Forelimb muscle (tissue), 1 donor: ENCODE data around the gene MSRB3. TPM values are rescaled to one million over a fixed set of nuclear protein-coding genes. Genes with fewer than 3 reads are reported as not detected.

Experiments used
- DNase-seq: peaks from one replicate; pipeline ENCODE4 v3.0.0-alpha.2; 2013; ENCODE audit warnings: low read depth
- polyA plus RNA-seq: library from polyadenylated mRNA; unstranded; fragments of 120-200 nt; gene quantifications from one replicate; pipeline ENCODE4 v1.2.1, GENCODE V29; 2013; ENCODE audit not compliant: insufficient read length

The MSRB3 gene
- polyA plus RNA-seq, 1 donor: 48.6 TPM

GRCh38 chr12:65391711-65392110, 113.2 kb downstream of the MSRB3 start:
- DNase-seq: peak; percentile 44

GRCh38 chr12:65392491-65392890, 114.0 kb downstream of the MSRB3 start:
- no peak for DNase-seq

DNA sequence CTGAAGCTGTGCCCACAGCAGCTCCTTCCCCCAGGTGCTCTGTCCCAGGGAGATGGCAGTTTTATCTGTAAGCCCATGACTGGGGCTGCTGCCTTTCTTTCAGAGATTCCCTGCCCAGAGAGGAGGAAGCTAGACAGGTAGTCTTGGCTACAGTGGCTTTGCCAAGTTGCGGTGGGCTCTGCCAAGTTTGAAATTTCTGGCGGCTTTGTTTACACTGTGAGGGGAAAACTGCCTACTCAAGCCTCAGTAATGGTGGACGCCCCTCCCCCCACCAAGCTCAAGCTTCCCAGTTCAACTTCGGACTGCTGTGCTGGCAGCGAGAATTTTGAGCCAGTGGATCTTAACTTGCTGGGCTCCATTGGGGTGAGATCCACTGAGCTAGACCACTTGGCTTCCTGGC, 124.7 kb downstream of the MSRB3 start:
- no peak for DNase-seq

GRCh38 chr12:65407388-65408149, 129.1 kb downstream of the MSRB3 start:
- no peak for DNase-seq

DNA sequence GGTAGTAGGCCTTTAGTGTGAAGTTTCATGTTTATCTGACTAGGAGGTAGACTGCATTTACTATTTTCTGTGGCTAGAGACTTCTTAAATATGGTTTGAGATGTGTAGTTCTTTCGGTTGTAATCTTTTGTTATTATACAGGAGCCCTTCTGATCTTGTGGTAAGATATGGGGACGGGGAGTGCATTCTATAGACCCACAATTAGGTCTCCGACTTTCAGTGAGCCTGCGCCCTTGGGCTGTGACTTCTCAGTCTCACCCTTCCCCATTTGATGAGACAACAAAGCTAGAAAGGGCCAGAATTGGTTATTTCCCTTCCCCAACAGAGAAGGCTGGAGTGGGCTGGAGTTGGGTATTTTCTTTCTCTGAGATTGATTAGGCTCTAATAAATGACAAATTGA, 130.0 kb downstream of the MSRB3 start:
- DNase-seq: no peak

GRCh38 chr12:65409726-65410125, 131.2 kb downstream of the MSRB3 start:
- DNase-seq: no peak

- DNase-seq: no peak
These were observed 132.7 kb downstream of the MSRB3 start for GRCh38 chr12:65411171-65411570.

DNA sequence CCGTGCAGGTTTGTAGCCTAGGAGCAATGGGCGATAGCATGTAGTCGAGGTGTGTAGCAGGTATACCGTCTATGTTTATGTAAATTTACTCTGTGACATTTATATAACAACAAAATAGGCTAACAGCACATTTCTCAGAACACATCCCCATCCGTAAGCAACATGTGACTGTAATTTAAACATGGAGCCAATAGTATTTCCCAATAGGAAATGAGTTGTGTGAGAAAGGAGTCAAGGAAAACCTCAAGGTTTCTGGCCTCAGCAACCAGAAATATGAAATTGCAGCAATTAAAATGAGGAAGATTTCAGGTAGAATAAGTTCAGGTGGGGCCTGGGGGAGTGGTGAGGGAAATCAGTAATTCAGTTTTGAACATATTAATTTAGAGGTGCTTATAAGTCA, 136.0 kb downstream of the MSRB3 start:
- DNase-seq: no peak

DNA sequence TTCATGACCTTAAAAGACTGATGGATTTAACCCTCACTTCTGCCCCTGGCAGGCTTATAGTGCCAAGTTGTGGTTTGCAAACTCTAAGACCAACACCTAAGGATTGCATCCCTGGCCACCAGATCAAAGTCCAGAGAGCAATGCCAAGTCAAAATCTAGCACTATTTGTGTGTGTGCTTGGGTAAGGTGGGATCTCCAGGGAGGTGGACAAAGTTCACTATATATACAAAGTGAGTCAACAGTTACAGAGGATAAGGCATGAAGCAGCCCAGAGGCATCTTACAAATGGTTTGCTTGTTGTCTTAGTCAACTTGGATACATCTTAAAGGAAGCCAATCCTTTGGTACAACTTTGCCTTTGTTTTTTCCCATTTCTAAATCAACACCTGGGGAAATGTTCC, 137.3 kb downstream of the MSRB3 start:
- DNase-seq: no peak

DNA sequence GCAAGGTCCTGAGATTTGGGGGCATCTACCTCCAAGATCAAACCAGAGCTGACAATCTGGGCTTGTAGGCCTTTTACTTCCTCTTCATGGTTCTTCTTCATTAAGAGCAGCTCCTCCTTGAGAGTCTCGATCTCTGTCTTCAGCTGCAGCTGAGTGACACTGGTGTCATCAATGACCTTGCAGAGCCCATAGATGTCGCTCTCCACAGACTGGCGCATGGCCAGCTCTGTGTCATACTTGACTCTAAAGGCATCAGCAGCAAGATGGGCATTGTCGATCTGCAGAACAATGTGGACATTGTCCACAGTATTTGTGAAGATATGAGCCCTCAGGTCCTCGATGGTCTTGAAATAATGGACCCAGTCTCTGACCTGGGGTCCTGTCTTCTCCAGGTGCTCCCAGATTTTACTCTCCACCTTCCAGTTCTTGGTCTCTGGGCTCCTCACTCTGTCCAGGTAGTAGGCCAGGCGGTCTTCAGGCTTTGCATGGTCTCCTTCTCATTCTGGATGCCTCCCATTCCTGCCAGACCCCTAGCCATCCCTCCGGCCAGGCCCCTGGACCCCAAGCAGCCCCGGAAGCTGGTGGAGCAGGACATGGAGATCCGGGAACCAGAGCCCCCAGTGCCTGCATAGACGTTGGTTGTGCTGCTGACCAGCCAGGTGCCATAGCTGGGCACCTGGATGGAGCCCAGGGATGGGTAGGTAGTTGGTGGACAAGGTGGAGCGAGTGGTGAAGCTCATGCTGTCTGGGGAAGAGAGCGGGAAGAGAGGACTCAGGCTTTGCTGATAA, 141.0 kb downstream of the MSRB3 start:
- DNase-seq: no peak

DNA sequence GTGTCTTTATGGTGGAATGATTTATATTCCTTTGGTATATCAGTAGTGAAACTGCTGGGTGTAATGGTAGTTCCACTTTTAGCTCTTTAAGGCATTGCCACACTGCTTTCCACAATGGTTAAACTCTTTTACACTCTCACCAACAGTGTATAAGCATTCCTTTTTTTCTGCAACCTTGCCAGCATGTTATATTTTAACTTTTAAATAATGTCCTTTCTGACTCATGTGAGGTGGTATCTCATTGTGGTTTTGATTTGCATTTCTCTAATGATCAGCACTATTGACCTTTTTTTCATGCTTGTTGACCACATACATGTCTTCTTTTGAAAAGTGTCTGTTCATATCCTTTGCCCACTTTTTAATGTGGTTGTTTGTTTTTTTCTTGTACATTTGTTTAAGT, 142.5 kb downstream of the MSRB3 start:
- no peak for DNase-seq

GRCh38 chr12:65427646-65428045, 149.2 kb downstream of the MSRB3 start:
- no peak for DNase-seq

DNA sequence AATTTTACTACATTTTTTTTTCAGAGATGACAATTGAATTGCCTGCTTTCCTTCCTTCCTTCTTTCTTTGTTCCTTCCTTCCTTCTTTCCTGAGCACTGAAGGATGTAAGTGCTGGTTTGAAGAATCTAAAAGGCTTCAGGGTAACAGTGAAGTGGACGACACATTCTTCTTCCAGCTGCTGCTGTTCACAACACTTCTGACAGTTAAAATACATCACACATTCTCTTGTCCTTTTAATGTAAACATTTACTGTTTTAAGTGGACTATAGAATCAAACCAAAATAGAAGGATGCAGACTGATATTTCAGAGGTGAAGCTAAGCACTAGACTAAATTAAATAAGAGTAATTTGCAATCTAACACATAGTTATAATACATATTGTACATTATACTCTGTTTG, 151.5 kb downstream of the MSRB3 start:
- DNase-seq: no peak

- no peak for DNase-seq
These were observed 152.3 kb downstream of the MSRB3 start for GRCh38 chr12:65430571-65431306.

GRCh38 chr12:65432114-65432513, 153.6 kb downstream of the MSRB3 start:
- DNase-seq: no peak

GRCh38 chr12:65432651-65433050, 154.2 kb downstream of the MSRB3 start:
- no peak for DNase-seq

DNA sequence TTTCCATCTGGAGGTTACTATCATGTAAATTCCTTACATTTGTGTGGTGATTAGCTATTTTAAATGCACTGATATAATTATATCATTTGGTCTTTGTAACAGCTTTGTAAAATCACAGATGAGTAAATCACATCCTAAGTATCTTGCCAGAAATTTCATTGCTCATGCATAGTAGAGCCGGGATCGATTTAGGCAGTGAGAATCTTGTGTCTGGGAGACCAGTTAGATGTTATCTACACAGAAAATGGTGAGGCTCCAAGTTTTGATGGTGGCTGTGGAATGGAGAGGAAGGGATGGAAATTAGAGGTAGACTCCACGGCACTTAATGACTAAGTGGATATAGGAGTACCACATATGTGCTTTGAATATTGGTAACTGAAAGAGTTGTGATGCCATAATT, 156.3 kb downstream of the MSRB3 start:
- no peak for DNase-seq

GRCh38 chr12:65443038-65443437, 164.6 kb downstream of the MSRB3 start:
- DNase-seq: no peak

DNA sequence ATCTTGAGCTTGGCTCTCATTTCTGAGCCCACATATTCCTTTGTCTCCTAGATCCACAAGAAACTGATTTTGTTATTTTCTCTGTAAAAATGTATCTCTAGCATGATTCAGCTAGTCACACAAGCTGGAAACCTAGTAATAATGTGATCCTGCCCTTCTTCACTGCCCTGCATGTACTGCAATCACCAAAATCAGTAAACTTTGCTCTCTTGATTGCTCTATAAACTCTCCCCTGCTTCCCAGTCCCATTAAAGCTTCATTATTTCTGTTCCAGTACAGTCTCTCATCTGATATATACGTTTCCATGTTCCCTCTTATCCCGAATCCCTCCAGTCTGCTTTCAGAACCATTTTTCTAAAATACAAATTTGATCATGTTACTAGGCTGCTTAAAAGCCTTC, 166.5 kb downstream of the MSRB3 start:
- DNase-seq: no peak

- no peak for DNase-seq
These were observed 168.4 kb downstream of the MSRB3 start for GRCh38 chr12:65446901-65447300.

DNA sequence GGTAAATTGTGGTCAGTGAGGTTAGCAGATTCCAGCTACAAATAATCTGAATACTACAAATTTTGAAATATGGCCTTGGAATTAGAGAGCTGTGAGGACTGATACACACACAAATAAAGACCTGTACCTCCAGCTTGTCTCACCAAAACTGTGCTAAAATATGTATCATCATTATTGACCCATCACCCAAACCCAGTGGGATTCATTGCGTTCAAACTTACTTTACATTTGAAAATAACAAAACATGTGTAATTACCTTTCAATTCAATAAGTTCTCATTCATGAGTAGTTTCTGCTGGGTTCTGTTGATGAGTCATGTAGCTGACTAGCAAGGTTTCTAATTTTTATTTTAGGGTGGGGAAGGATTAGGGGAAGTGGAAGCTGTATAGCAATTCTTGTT, 170.9 kb downstream of the MSRB3 start:
- no peak for DNase-seq

DNA sequence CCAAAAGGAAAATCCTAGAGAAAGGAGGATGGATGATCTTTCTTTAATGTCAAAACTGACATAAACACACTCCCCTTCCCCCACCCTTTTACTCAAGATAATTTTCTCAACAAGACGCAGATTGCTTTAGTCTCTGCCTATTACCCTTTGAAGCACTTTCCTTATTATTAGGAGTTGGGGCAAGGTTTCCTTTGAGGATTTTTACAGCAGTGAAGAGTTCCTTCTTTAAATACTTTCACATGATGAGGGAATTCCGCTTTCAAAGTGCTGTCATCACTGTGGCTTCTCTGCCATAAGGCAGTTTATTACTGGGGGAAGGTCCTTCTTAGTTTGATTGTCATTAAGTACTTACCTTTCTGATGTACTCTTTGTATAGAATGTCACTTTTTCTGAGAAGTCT, 172.1 kb downstream of the MSRB3 start:
- no peak for DNase-seq
